ENCODE results near the gene CMBL.

DNA sequence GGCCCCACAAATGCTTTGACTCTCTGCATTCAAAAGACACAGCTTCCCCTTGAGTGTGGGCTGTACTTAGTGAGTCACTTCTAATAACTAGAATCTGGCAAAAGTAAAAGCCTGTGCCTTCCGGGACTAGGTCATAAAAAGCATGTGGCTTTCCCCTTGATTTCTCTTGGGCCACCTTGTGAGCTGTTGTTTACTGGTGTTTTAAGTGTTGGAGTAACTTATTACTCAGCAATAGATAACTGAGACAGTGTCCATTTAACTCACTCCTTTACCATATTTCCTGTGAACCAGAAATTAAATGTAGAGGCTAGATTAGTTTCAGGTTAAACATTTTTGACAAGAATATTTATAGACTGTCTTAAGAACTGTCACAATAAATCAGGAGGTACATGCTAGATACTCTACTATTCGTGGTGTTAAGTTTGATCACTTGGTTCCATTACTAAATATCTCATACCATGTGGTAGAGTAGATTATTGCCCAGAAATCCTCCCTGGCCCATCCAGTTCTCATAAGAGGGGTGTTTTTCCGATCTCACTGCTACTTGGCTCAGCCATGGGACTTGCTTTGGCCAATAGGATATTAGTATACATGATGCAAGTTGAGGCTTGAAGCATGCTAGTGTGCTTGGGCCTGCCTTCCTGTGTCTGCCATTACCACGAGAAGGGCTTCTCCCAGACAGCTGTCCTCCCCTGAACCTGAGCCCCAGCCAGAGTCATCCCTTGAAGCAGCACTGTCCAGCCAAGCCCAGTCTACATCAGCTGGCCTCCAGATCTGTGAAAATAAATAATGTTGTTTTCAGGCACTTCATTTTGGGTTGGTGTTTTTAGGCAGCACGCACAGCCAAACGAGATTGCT is 10.4 kb upstream of the CMBL start:
- no peak for TF ChIP-seq POLR2A (IDR thresholded peaks at IDR 0.05)
- no peak for TF ChIP-seq POLR2AphosphoS5 (IDR thresholded peaks at IDR 0.05)

All from spleen (tissue), 3 donors.